H1 (cell line): ENCODE measurements around the gene KCTD16. TPM values are rescaled to one million over a fixed set of nuclear protein-coding genes. Genes with fewer than 3 reads are reported as not detected.

Experiments used
- CTCF ChIA-PET: fragments of 300-600 bp; sonication (Branson Sonifier 250); formaldehyde crosslinking; loops from one replicate; lab custom pipeline; 2021; ENCODE audit not compliant: partially characterized antibody; lab: Charles Lee
- POLR2A ChIA-PET: fragments of 300-600 bp; sonication (Branson Sonifier 250); formaldehyde crosslinking; loops from one replicate; lab custom pipeline; 2021; ENCODE audit warnings: inconsistent platforms; ENCODE audit not compliant: partially characterized antibody; lab: Charles Lee
- DNase-seq, 2 experiments: peaks; one replicate each; pipeline versions ENCODE4 v3.0.0 to v3.0.0-alpha.2; 2010 to 2022; ENCODE audit warnings: low spot score in 2 of 2, low read depth in 1 of 2, mixed read lengths in 1 of 2
- FAIRE-seq: peaks from 2 replicates; lab custom pipeline; 2011; peaks lifted over from hg19 to GRCh38; lab: Jason Lieb, UNC
- H2AFZ ChIP-seq: 2 replicates; pipeline ENCODE4 v1.8.1; 2012; ENCODE audit warnings: low read length, inconsistent platforms
- H2AK5ac ChIP-seq: 2 replicates; pipeline ENCODE4 v1.6.1; 2013; ENCODE audit warnings: low read depth, low read length
- H2BK120ac ChIP-seq: replicated peaks from 2 replicates; pipeline ENCODE3; 2013; ENCODE audit warnings: low read depth, low read length, inconsistent platforms
- H2BK12ac ChIP-seq: 2 replicates; pipeline ENCODE4 v1.6.1; 2013; ENCODE audit warnings: low read depth, low read length
- H2BK15ac ChIP-seq: 2 replicates; pipeline ENCODE4 v1.6.1; 2013; ENCODE audit warnings: low read length
- H2BK20ac ChIP-seq: 2 replicates; pipeline ENCODE4 v1.6.1; 2013; ENCODE audit warnings: low read length
- H2BK5ac ChIP-seq: 2 replicates; pipeline ENCODE4 v1.6.1; 2013; ENCODE audit warnings: low read depth, low read length
- H3K14ac ChIP-seq: 2 replicates; pipeline ENCODE4 v1.6.1; 2013; ENCODE audit warnings: inconsistent platforms; ENCODE audit not compliant: insufficient read length
- H3K18ac ChIP-seq: 2 replicates; pipeline ENCODE4 v1.6.1; 2013; ENCODE audit warnings: low read length; ENCODE audit errors: extremely low read depth
- H3K23ac ChIP-seq: 2 replicates; pipeline ENCODE4 v1.6.1; 2013; ENCODE audit warnings: inconsistent platforms; ENCODE audit not compliant: insufficient read length
- H3K23me2 ChIP-seq: 2 replicates; pipeline ENCODE4 v1.6.1; 2013; ENCODE audit warnings: low read depth, low read length
- H3K27ac ChIP-seq: 2 replicates; pipeline ENCODE4 v1.6.1; 2011; ENCODE audit warnings: low read depth, low read length, inconsistent platforms
- H3K27me3 ChIP-seq, 4 experiments: replicated peaks in 1 of 4; 1 replicate in 1 of 4; 2 replicates in 3 of 4; pipeline versions ENCODE4 v1.6.1 to v1.8.1; 2011 to 2013; ENCODE audit warnings: low read length in 3 of 4, mild to moderate bottlenecking in 3 of 4, inconsistent platforms in 2 of 4, mixed read lengths in 2 of 4, moderate library complexity in 1 of 4; ENCODE audit not compliant: control insufficient read depth in 3 of 4, insufficient read depth in 3 of 4; ENCODE audit errors: extremely low read depth in 1 of 4
- H3K36me3 ChIP-seq, 4 experiments: 2 replicates each; pipeline versions ENCODE4 v1.6.1 to v1.8.1; 2011 to 2013; ENCODE audit warnings: mild to moderate bottlenecking in 4 of 4, low read length in 3 of 4, moderate library complexity in 2 of 4, control low read depth in 1 of 4, inconsistent platforms in 1 of 4; ENCODE audit not compliant: insufficient read depth in 4 of 4, control insufficient read depth in 2 of 4
- H3K4ac ChIP-seq: replicated peaks from 2 replicates; pipeline ENCODE3; 2013; ENCODE audit warnings: low read length, low read depth, mixed read lengths, inconsistent platforms; ENCODE audit not compliant: insufficient read length
- H3K4me1 ChIP-seq, 4 experiments: replicated peaks in 1 of 4; 1 replicate in 1 of 4; 2 replicates in 3 of 4; pipeline versions ENCODE4 v1.6.1 to v1.8.1; 2011 to 2013; ENCODE audit warnings: low read length in 3 of 4, inconsistent platforms in 2 of 4, mixed read lengths in 1 of 4; ENCODE audit not compliant: insufficient read depth in 4 of 4, control insufficient read depth in 3 of 4
- H3K4me2 ChIP-seq, 2 experiments: 2 replicates each; pipeline versions ENCODE4 v1.6.1 to v1.8.1; 2011 to 2013; ENCODE audit warnings: low read depth in 2 of 2, low read length in 2 of 2, control low read depth in 1 of 2, inconsistent platforms in 1 of 2, mild to moderate bottlenecking in 1 of 2; ENCODE audit not compliant: insufficient read depth in 1 of 2
- H3K4me3 ChIP-seq, 4 experiments: fragments of 200-600, 300-600 bp in 1 of 4; sonication (generic), shearing (Covaris generic), sonication (Bioruptor Twin) in 1 of 4; 2 replicates each; pipeline versions ENCODE4 v1.5.1 to v1.8.1; 2011 to 2016; ENCODE audit warnings: low read length in 4 of 4, low read depth in 3 of 4, control low read depth in 2 of 4, inconsistent platforms in 2 of 4, mild to moderate bottlenecking in 2 of 4, mixed read lengths in 1 of 4, moderate library complexity in 1 of 4; ENCODE audit not compliant: insufficient read depth in 2 of 4; ENCODE audit errors: extremely low read depth in 1 of 4
- H3K56ac ChIP-seq: replicated peaks from 2 replicates; pipeline ENCODE3; 2013; ENCODE audit warnings: low read depth, mild to moderate bottlenecking, mixed read lengths, low read length, inconsistent platforms; ENCODE audit not compliant: insufficient read length
- H3K79me1 ChIP-seq: 2 replicates; pipeline ENCODE4 v1.6.1; 2013; ENCODE audit warnings: low read depth, low read length, control low read depth
- H3K79me2 ChIP-seq, 2 experiments: 2 replicates each; pipeline versions ENCODE4 v1.6.1 to v1.8.1; 2012 to 2013; ENCODE audit warnings: low read length in 2 of 2, mild to moderate bottlenecking in 2 of 2, inconsistent platforms in 1 of 2; ENCODE audit not compliant: insufficient read depth in 2 of 2, control insufficient read depth in 1 of 2
- H3K9ac ChIP-seq, 4 experiments: replicated peaks in 1 of 4; 1 replicate in 1 of 4; 2 replicates in 3 of 4; pipeline versions ENCODE4 v1.6.1 to v1.8.1; 2011 to 2013; ENCODE audit warnings: low read depth in 3 of 4, low read length in 3 of 4, control low read depth in 2 of 4, mild to moderate bottlenecking in 2 of 4, moderate library complexity in 2 of 4, inconsistent platforms in 1 of 4; ENCODE audit errors: extremely low read depth in 1 of 4
- H3K9me3 ChIP-seq, 2 experiments: 2 replicates each; pipeline versions ENCODE4 v1.6.1 to v1.8.1; 2012 to 2013; ENCODE audit warnings: mild to moderate bottlenecking in 2 of 2, moderate library complexity in 2 of 2, control low read depth in 1 of 2, inconsistent platforms in 1 of 2, low read depth in 1 of 2, low read length in 1 of 2, mixed read lengths in 1 of 2; ENCODE audit not compliant: insufficient read depth in 2 of 2
- H4K20me1 ChIP-seq, 2 experiments: replicated peaks in 1 of 2; 2 replicates each; pipeline versions ENCODE3 to v1.8.1; 2011 to 2013; ENCODE audit warnings: inconsistent platforms in 2 of 2, low read length in 2 of 2, mild to moderate bottlenecking in 1 of 2; ENCODE audit not compliant: insufficient read depth in 2 of 2, control insufficient read depth in 1 of 2
- H4K5ac ChIP-seq: 2 replicates; pipeline ENCODE4 v1.6.1; 2013; ENCODE audit warnings: low read length, low read depth, mixed read lengths, inconsistent platforms; ENCODE audit not compliant: insufficient read length
- H4K8ac ChIP-seq: 2 replicates; pipeline ENCODE4 v1.8.0; 2013; ENCODE audit warnings: mild to moderate bottlenecking, moderate library complexity, low read length, inconsistent platforms; ENCODE audit not compliant: insufficient read depth; ENCODE audit errors: extremely low read depth
- H4K91ac ChIP-seq: replicated peaks from 2 replicates; pipeline ENCODE3; 2013; ENCODE audit warnings: low read length, mixed read lengths, inconsistent platforms; ENCODE audit not compliant: insufficient read length
- BRCA1 ChIP-seq: IDR thresholded peaks from 2 replicates; pipeline ENCODE4 v1.6.1; 2012; ENCODE audit warnings: low read depth, low read length, improper control_type of control experiment
- CHD1 ChIP-seq: IDR thresholded peaks from 2 replicates; pipeline ENCODE4 v1.6.1; 2012; ENCODE audit warnings: low read depth, low read length, improper control_type of control experiment
- HDAC2 ChIP-seq, 2 experiments: fragments of 300-600 bp in 1 of 2; sonication (generic) in 1 of 2; IDR thresholded peaks; 2 replicates each; pipeline ENCODE4 v1.6.1; 2011 to 2012; ENCODE audit warnings: low read depth in 2 of 2, low read length in 2 of 2, mild to moderate bottlenecking in 2 of 2, moderate library complexity in 2 of 2, borderline replicate concordance in 1 of 2, inconsistent platforms in 1 of 2
- HDAC6 ChIP-seq: IDR thresholded peaks from one replicate; pipeline ENCODE4 v1.7.1; 2012; ENCODE audit warnings: low read depth, mild to moderate bottlenecking, inconsistent platforms, low read length, moderate library complexity
- POLR2A ChIP-seq, 2 experiments: IDR thresholded peaks; 1 replicate in 1 of 2; 2 replicates in 1 of 2; pipeline ENCODE4 v1.6.1; 2011; ENCODE audit warnings: low read depth in 2 of 2, low read length in 2 of 2, mild to moderate bottlenecking in 2 of 2; ENCODE audit errors: control extremely low read depth in 1 of 2
- SP1 ChIP-seq: IDR thresholded peaks from 2 replicates; pipeline ENCODE4 v1.6.1; 2011; ENCODE audit warnings: low read depth, low read length
- SP4 ChIP-seq: IDR thresholded peaks from 2 replicates; pipeline ENCODE4 v1.6.1; 2012; ENCODE audit warnings: low read length, inconsistent platforms
- YY1 ChIP-seq: IDR thresholded peaks from 2 replicates; pipeline ENCODE4 v1.6.1; 2011; ENCODE audit warnings: low read depth, mild to moderate bottlenecking, low read length
- WGBS, 2 experiments: shearing (Covaris generic) in 1 of 2; methylation state at CpG; one replicate each; pipeline versions ENCODE4 v1.1.6 to v1.1.7; 2013 to 2015; ENCODE audit warnings: low lambda C conversion rate in 2 of 2, mixed read lengths in 2 of 2, inconsistent platforms in 1 of 2, low coverage in 1 of 2, missing lambda C conversion rate in 1 of 2; ENCODE audit not compliant: insufficient replicate concordance in 2 of 2, insufficient coverage in 1 of 2, insufficient read length in 1 of 2; ENCODE audit errors: extremely low coverage in 1 of 2, missing lambda C conversion rate in 1 of 2; 5-methylcytosine and 5-hydroxymethylcytosine counted together
- polyA plus RNA-seq, 7 experiments: library from polyadenylated mRNA; depleted of rRNA in 3 of 7; stranded (reverse) in 5 of 7; unstranded in 2 of 7; fragments of >200 nt in 5 of 7; fragments of 200-250 nt in 2 of 7; gene quantifications; 1 replicate in 5 of 7; 2 replicates in 1 of 7; 4 replicates in 1 of 7; pipeline versions ENCODE4 v1.2.1 to v1.2.3, GENCODE V29; 2011 to 2013; ENCODE audit warnings: missing spikeins in 2 of 7, mixed read lengths in 2 of 7
- total RNA-seq: library from RNA; stranded (reverse); fragmentation: NEBNext Ultra II Directional; extraction: Animal tissue kit (Norgen Biotek cat#: 25700); gene quantifications from 2 replicates; pipeline ENCODE4 v1.2.1, GENCODE V29; 2021

Gene KCTD16
- total and polyA plus RNA-seq, 2 of the 8 experiments (the other 6 are each of a cell fraction or from before 2014, with no cell fraction given) = 0.03 to 0.24 TPM

DNA sequence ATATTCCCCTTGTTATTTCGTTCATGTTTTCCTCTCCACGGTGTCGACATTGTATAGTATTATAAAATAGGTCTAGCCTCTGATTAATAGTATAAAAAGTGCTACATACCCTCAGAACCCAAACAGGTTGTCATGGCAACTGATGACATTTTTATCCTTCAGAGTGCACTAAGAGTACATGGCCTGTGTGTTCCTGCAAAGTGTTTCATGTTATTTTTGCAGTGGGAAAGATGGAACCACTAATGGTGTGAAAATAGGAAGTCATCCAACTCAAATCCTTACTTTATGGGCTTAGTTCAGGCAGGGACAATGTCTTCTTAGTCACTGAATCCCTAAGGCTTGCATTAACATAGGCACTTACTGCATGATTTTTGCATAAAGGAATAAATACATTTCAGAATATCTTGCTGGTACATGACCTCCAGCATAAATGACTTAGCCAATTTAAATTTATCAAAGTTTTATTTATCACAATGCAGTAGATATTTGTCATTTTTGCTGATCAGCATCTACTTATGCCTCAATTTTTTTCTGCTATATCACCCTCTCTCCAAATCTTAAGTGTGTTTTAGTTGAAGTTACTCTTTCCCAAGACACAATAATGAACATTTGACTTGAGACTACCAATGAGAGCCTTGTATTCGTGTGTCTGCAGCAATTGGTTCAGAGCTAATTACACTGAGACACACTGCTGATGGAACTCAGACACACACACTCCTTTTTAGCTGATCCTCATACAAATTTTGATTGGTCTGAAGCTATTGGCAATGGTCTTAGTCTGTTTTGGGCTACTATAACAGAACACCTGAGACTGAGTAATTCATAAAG, 243.7 kb downstream of the KCTD16 start:
- Histone ChIP-seq H3K4ac (no peak overlapping the region), H3K36me3 (no peaks in the 10 kb centered on the region), H3K56ac (no peak overlapping the region), H2BK12ac (no peak overlapping the region), H4K20me1 (no peaks in the 10 kb centered on the region), H3K23ac (no peak overlapping the region), H2BK20ac (no peak overlapping the region), H3K18ac (no peak overlapping the region), H3K4me1 (no peaks in the 10 kb centered on the region), H2AK5ac (no peak overlapping the region), H3K79me1 (no peaks in the 10 kb centered on the region), H3K4me3 (no peak overlapping the region), H3K4me2 (no peak overlapping the region), H3K23me2 (no peaks in the 10 kb centered on the region), H2AFZ (no peak overlapping the region), H4K5ac (no peak overlapping the region), H3K27me3 (peaks cover 0 to 2% (median 0%) of the 10 kb centered on the region in 4 experiments; a peak in 1 of 7 replicates), H4K8ac (no peak overlapping the region), H2BK15ac (no peak overlapping the region), H2BK120ac (no peak overlapping the region), H3K79me2 (no peaks in the 10 kb centered on the region), H3K9ac (no peak overlapping the region), H3K14ac (no peak overlapping the region), H3K9me3 (0 out of 4 replicates have a peak, but pooled peaks cover 0 to 4% of the 10 kb centered on the region in 2 experiments), H4K91ac (no peak overlapping the region), H2BK5ac (no peak overlapping the region), H3K27ac (no peak overlapping the region)
- CTCF ChIA-PET = no interaction called here
- WGBS, 2 experiments = 92% methylated on average over 4 of the region's 4 CpGs; no CpG with 5 or more reads in 1 of the 2 experiments
- POLR2A ChIA-PET = no interaction called here
- FAIRE-seq (no peak), DNase-seq (no peak)
- TF ChIP-seq SP1 = no peak
- TF ChIP-seq CHD1 = no peak
- TF ChIP-seq HDAC2 (IDR thresholded peaks at IDR 0.05; ENCODE audit: borderline replicate concordance in 1 of 2, low read depth in 2 of 2, low read length in 2 of 2) = no peak
- TF ChIP-seq SP4 = no peak
- TF ChIP-seq HDAC6 = no peak
- no peak for TF ChIP-seq BRCA1
- no peak for TF ChIP-seq YY1
- TF ChIP-seq POLR2A (IDR thresholded peaks at IDR 0.05; ENCODE audit: control extremely low read depth in 1 of 2, low read depth in 2 of 2, low read length in 2 of 2) = no peak
